Endometrial microvascular endothelial cells (primary cell): Measurements from ENCODE around the gene DGKK. TPM values are rescaled to one million over a fixed set of nuclear protein-coding genes. Genes with fewer than 3 reads are reported as not detected.

Experiments
- in situ Hi-C: cut with HindIII; loops from 2 replicates; pipeline ENCODE4 v1.10.0; 2017; ENCODE audit warnings: low sequenced_read_pairs, low pct_unique_long_range_greater_than_20kb; ENCODE audit errors: inconsistent ontology term
- total RNA-seq: library from RNA; depleted of rRNA; stranded (reverse); fragments of >200 nt; gene quantifications from one replicate; pipeline ENCODE4 v1.2.3, GENCODE V29; 2015; ENCODE audit errors: inconsistent ontology term

DGKK gene
- total RNA-seq, result not detected

DNA sequence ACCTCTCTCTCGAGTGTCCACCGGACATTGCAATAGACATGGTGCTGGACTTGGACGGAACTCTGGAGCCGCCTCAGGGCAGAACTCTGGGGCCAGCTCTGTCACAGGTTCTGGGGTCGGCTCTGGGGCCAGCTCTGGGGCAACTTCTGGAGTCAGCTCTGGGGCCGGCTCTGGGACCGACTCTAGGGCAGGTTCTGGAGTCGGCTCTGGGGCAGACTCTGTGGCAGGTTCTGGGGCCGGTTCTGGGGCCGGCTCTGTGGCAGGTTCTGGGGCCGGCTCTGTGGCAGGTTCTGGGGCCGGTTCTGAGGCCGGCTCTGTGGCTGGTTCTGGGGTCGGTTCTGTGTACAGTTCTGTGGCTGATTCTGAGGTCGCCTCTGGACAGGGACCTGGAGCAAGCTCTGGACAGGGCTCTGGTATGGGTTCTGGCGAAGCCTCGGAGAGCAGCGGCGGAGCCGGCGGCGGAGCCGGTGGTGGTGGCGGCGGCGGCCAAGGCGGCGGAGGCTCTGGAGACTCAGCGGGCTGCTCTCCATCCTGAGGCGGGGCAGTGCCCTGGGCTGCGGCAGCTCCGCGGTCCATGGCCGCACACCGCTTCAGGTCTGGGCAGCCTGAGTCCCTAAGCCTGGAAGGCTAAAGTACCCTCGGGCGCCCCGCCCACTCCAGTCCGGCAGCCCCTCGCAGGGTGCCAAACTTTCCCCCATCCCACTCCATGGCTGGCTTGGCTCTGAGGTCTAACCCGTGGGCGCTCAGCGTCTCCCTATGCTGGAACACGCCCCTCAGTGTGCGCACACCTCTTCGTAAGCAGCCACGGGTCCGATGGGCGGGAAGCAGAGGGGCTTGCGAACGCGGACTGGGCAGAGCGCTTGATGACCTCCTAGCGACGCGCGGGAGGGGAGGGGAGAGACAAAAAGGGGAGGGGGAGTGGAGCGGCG is at the start of gene DGKK:
DGKK (minus strand) TSS at position 723 of the 929 bp plus-strand sequence; CDS start at position 576, 147 bp downstream.
- in situ Hi-C loops, result no loop called here

- in situ Hi-C loops, result no loop called here
Observed at GRCh38 chrX:50514811-50515210, 44.2 kb upstream of the DGKK start.

DNA sequence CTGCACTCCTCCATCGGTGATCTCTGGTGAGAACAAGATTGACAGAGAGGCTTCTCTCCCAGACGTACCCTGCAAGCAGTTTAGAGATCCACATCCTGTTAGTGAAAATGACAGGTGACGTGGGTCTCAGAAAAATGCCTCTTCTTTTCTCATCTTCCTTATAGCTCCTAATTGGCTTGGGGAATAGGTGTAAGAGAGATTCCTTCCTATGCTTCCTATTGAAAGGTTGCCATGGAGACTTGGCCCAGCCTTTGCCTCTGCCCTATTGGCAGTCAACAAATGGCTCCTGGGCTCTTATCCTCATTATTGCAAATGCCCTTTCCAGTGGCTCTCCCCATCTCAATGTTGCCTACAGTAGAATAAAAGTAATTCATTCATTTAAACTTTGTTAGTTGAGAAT is 26.5 kb upstream of the DGKK start:
- in situ Hi-C loops, result no loop called here

DNA sequence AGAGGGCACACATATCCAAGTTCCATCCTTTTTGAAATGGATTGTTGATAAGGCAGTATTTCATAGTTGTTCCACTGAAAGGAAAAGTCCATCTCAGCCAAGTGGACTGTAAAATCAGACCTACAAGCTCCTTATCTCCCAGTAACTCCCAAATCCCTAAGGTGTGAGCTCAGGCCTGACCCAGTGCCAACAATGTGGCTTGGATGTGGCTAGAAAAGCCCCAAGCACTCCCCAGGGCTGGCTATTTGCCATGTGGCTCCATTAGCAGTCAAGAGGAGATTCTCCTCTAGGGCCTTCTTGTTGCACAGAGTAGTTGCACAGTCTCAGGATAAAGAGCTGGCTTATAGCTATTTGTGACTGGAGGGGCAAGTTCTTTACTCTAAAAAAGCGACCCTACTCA is 25.0 kb upstream of the DGKK start:
- in situ Hi-C loops, result no loop called here

GRCh38 chrX:50492720-50493119 is 22.1 kb upstream of the DGKK start:
- in situ Hi-C loops, result no loop called here

- in situ Hi-C loops, result no loop called here
Observed at GRCh38 chrX:50484662-50485061, 14.0 kb upstream of the DGKK start.

DNA sequence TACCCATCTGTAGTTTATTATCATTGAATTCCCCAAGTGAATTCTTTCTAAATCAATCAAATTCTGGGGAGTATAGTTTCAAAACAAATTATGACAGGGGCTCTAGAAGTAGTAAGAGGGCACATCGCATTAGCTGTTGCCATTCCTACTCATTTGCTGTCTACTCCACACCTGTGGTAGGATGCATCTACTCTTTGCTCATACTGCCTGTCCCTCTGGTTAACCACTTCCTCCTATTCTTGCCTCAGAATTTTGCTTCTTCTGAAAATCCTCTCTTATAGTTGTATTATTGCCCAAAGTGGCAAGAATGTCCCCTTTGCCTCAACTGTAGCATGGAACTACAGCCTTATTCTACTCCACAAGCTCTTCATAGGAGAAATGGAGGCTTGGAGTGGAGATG is 12.7 kb upstream of the DGKK start:
- in situ Hi-C loops, result no loop called here

GRCh38 chrX:50475208-50475607 is 4.6 kb upstream of the DGKK start:
- in situ Hi-C loops, result no loop called here

DNA sequence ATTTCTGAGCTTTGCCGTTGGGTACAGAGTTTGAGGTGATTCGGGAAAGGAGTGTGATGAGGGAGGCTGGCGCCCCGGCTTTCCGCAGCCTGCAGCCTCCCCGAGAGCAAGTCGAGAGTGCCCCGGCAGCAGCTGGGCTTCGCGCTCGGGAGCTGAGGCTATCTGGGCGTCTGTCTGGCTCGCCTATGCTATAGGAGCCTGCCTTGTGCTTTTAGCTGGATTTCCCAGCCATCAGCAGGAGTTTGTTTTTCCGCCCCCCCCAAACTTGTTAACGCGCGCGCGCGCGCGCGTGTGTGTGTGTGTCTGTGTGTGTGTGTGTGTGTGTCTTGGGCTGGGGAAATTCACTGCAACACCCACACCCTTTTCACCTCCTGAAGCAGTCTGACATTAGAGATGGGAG is 765 bp upstream of the DGKK start:
- in situ Hi-C loops, result no loop called here

GRCh38 chrX:50469206-50469605 is 1.4 kb downstream of the DGKK start:
- in situ Hi-C loops, result no loop called here

DNA sequence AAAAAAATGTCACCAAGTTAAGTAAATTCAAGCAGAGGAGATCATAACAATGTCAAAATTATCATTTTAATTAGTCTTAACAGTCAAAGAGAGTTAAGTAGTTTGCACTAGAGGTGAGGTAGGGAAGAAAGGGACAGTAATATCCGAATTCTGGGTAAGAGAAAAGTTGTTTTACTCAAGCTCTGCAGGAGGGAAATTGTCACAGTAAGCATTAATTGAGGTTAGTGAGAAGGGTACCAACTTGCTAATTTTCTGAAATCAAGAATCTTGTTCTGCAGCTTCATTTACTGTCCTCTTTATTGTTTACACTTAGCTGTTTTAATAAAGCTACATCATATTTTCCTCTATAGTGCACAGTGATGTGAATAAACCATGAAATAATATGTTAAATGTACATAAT is 11.0 kb downstream of the DGKK start:
- in situ Hi-C loops, result no loop called here

DNA sequence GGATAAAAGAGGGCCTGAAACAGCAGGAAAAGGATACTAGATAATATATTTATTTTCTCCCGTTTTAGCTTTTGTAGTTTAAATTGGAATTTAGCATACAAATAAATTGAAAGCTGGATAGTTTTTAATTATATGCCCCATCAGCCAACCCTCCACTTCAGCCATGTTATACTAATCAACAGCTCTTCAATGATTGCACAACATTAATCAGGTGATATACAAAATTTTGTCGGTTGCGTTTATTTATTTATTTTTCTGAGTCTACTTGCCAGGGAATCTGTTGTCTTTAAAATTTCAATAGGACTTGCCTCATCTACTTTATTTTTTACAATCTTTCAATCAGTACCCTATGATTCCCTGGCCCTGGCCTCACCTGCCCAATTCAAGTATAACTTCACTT is 12.1 kb downstream of the DGKK start:
- in situ Hi-C loops, result no loop called here

- in situ Hi-C loops, result no loop called here
Observed at GRCh38 chrX:50456712-50457484, 13.7 kb downstream of the DGKK start.

GRCh38 chrX:50452782-50453181 is 17.8 kb downstream of the DGKK start:
- in situ Hi-C loops, result no loop called here

DNA sequence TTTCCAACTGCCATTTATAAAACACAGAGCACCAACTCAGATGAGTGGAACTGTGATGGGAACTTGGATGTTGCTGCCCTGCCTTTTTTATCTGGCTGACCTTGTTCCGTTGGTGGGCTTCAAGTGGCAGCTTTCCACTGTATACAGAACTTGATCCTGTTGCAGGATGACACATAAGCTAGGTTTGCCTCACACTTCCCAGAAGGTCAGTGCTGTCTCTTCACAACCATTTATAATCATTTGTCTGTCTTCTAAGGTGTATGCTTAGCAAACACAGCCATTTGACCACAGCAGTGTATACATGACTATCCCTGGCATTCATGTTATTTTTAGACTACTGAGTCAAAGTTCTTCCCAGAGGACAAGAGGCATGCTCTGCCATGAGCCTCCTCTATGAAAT is 20.3 kb downstream of the DGKK start:
- in situ Hi-C loops, result no loop called here

DNA sequence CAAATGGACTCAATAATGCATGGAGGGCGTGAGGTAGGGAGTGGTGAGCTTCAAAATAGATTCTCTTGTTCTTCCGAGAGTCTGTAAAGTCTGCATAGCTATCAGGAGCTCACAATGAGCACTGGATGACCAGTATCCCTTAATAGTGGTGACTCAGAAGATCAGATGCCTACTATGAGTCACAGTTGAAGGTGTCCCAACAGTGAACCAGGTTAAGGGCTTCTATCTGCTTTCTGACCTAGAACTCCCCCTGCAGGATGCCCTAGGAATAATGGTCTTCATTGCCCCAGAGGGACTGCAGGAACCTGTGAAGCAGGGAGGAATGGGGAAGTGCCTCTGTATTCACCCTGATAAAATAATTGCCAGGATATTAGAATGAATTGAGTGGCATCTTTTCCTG is 22.1 kb downstream of the DGKK start:
- in situ Hi-C loops, result no loop called here

DNA sequence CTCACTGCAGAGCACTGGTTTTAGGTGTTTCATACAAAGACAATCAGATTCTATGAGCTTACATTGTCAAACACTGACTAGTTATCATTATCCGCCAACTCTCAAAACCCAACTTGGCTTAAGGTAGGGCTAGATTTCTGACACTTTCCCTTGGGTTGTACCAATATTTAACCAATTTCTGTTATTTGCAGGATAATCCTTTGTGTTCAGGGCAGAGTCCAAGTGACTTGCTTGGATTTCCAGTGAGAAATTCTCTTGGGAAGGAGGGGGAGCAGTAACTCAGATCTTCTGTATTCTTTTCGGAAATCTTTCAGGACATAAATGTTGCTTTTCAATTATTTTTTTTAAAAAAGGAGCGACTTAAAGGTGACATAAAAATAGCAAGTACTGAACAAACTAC is 23.1 kb downstream of the DGKK start:
- in situ Hi-C loops, result no loop called here

- in situ Hi-C loops, result no loop called here
Observed at GRCh38 chrX:50442426-50443116, 28.1 kb downstream of the DGKK start.

- in situ Hi-C loops, result no loop called here
Observed at GRCh38 chrX:50436797-50437196, 33.8 kb downstream of the DGKK start.
